Esophagus (tissue), 2 donors: ENCODE measurements around the gene SLC35F4. TPM values are rescaled to one million over a fixed set of nuclear protein-coding genes. Genes with fewer than 3 reads are reported as not detected.

ENCODE experiments used
- H3K27ac ChIP-seq, 2 donors: one replicate each; pipeline ENCODE4 v1.5.1; 2013; ENCODE audit warnings: low read depth in 2 of 2, mild to moderate bottlenecking in 2 of 2, inconsistent platforms in 1 of 2, low read length in 1 of 2, moderate library complexity in 1 of 2
- H3K27me3 ChIP-seq, 2 donors: one replicate each; pipeline ENCODE4 v1.6.1; 2013; ENCODE audit warnings: low read length in 2 of 2, control low read depth in 1 of 2, mild to moderate bottlenecking in 1 of 2; ENCODE audit not compliant: insufficient read depth in 2 of 2, control insufficient read depth in 1 of 2
- H3K36me3 ChIP-seq, 2 donors: one replicate each; pipeline ENCODE4 v1.6.1; 2013; ENCODE audit warnings: low read length in 1 of 2; ENCODE audit not compliant: control insufficient read depth in 2 of 2, insufficient read depth in 2 of 2
- H3K4me1 ChIP-seq, 2 donors: one replicate each; pipeline ENCODE4 v1.6.1; 2013; ENCODE audit warnings: low read length in 1 of 2; ENCODE audit not compliant: control insufficient read depth in 2 of 2, insufficient read depth in 2 of 2
- H3K4me3 ChIP-seq, 2 donors: one replicate each; pipeline ENCODE4 v1.5.1; 2013; ENCODE audit warnings: low read length in 2 of 2, mild to moderate bottlenecking in 2 of 2, low read depth in 1 of 2, moderate library complexity in 1 of 2
- H3K9me3 ChIP-seq, 2 donors: one replicate each; pipeline ENCODE4 v1.6.1; 2013; ENCODE audit warnings: mild to moderate bottlenecking in 2 of 2, low read depth in 1 of 2, low read length in 1 of 2, moderate library complexity in 1 of 2; ENCODE audit not compliant: control insufficient read depth in 2 of 2, insufficient read depth in 1 of 2
- WGBS, 2 donors: extraction: QIAGEN DNeasy Blood & Tissue Kit; methylation state at CpG; one replicate each; pipeline ENCODE4 v1.1.7; 2013; 5-methylcytosine and 5-hydroxymethylcytosine counted together
- polyA plus RNA-seq, 2 donors: library from polyadenylated mRNA; stranded (reverse); fragments of 200-250 nt; gene quantifications; one replicate each; pipeline ENCODE4 v1.2.3, GENCODE V29; 2013
- donor health status: healthy with polysubstance abuse.
- donor health status: Bipolar disorder and iron deficiency.

Gene SLC35F4
- polyA plus RNA-seq, 2 donors = not detected

DNA sequence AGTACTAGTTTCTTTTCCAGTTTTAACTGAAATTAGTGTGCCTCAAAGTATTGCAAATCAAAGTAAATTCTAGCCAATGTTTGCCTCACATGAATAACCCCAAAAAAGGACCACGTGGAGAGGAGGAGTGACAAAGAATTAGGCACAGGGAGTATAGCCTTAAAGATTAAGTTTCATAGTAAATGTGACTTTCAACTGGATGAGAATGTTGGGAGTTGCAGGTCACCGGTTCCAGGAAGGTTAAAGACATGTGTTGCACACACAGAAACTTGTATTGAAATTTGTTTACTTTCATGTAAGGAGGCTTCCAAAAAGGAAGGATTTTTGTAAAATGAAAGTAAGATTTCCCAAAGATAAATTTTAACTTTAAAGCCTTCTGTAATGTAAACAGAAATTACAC, 283.1 kb downstream of the SLC35F4 start:
- H3K27me3 ChIP-seq = no peaks in the 10 kb centered on the region
- 53% methylated on average over 2 of the region's 2 CpGs for WGBS, 2 donors
- H3K27ac ChIP-seq = no peak overlapping the region
- no peaks in the 10 kb centered on the region for H3K4me1 ChIP-seq
- H3K9me3 ChIP-seq = no peaks in the 10 kb centered on the region
- H3K4me3 ChIP-seq = no peak overlapping the region
- H3K36me3 ChIP-seq = no peaks in the 10 kb centered on the region

DNA sequence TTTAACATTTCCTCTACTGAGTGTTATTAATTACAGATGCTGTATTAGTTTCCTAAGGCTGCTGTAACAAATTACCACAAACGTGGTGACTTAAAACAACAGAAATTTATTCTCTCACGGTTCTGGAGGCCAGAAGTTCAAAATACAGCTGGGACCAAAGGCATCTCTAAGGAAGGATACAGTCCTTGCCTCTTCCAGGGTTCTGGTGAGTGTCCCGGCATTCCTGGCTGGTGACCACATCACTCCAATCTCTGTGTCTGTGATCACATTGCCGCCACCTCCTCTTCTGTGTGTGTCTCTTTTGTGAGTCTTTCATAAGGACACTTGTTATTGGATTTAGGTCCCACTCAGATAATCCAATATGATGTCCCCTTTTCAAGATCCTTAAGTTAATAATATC, 287.1 kb downstream of the SLC35F4 start:
- WGBS, 2 donors = 62 to 68% methylated on average over 4 of the region's 4 CpGs
- H3K9me3 ChIP-seq = no peaks in the 10 kb centered on the region
- H3K27me3 ChIP-seq = no peaks in the 10 kb centered on the region
- no peaks in the 10 kb centered on the region for H3K4me1 ChIP-seq
- no peak overlapping the region for H3K27ac ChIP-seq
- H3K4me3 ChIP-seq = no peak overlapping the region
- H3K36me3 ChIP-seq = no peaks in the 10 kb centered on the region

DNA sequence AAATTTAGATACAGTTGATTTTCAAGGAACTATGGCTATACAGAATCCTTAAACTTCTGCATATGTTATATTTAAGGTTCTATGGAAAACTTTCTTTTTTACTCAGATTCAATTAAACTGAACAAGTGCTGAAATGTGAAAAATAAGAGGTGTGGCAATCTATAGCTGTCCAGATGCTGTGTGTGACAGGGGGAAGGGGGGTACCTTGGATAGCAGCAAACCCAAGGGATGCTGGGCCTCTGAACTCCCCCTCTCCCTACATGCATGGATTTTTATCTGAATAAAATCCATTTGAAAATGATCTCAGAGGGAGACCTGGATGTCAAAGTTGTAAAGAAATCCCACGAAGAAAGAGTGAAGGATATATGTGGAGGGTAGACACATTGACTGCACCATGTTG, 289.4 kb downstream of the SLC35F4 start:
- 71 to 74% methylated on average over 1 of the region's 1 CpG for WGBS, 2 donors
- Histone ChIP-seq H3K4me1 (no peaks in the 10 kb centered on the region), H3K9me3 (no peaks in the 10 kb centered on the region), H3K27me3 (no peaks in the 10 kb centered on the region), H3K4me3 (no peak overlapping the region), H3K27ac (no peak overlapping the region), H3K36me3 (no peaks in the 10 kb centered on the region)

DNA sequence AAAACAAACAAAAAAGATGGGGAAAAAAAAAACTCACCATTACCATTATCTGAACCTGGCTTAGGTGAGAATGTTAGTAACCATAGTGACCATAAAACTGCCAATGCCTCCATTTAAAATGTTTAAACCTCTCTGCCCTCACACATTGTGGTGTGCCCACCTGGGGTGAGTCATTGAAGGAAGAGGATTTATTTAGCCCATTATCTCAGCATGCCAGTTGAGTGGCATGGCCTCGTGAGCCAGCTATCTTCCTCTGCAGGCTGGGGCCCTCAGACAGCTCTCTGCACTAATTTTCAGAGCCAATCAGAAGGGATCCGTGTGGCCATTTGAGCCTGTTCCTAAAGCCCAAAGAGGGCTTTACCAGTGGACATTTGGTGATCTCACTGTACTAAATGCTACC, 290.4 kb downstream of the SLC35F4 start:
- no peaks in the 10 kb centered on the region for H3K4me1 ChIP-seq
- no peaks in the 10 kb centered on the region for H3K9me3 ChIP-seq
- H3K27ac ChIP-seq = no peak overlapping the region
- WGBS, 2 donors = 66 to 78% methylated on average over 2 of the region's 2 CpGs
- H3K36me3 ChIP-seq = no peaks in the 10 kb centered on the region
- H3K4me3 ChIP-seq = no peak overlapping the region
- H3K27me3 ChIP-seq = no peaks in the 10 kb centered on the region

DNA sequence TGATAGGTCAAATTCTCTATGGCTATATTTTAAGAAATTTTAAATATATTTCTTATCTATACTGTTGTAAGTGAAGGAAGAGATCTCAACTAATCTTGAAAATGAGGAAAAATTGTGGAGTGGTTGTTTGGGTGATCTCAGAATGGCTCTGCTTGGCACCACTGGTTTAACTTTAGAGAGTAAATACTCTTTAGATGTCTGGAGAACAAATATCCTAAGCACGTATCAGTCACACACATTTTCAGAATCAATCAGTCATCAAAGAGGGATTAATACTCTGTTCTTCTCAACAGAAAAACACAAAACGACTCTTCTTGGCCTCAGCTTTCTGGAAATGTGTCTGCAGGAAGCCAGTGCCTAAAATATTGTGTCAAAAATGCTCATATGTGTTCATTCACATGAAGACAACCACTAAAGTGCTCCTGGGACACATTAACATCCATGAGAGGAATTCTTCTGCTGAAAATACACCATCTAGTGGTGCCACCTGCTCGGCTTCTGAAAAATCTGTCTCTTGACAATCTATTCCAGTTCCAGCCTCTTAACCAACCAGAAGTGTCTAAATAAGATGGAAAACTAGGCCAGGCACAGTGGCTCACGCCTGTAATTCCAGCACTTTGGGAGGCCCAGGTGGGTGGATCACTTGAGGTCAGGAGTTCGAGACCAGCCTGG, 291.1 kb downstream of the SLC35F4 start:
- Histone ChIP-seq H3K9me3 (no peaks in the 10 kb centered on the region), H3K4me1 (no peaks in the 10 kb centered on the region), H3K4me3 (no peak overlapping the region), H3K36me3 (no peaks in the 10 kb centered on the region), H3K27me3 (no peaks in the 10 kb centered on the region), H3K27ac (no peak overlapping the region)
- WGBS, 2 donors = 61 to 72% methylated on average over 5 of the region's 5 CpGs

DNA sequence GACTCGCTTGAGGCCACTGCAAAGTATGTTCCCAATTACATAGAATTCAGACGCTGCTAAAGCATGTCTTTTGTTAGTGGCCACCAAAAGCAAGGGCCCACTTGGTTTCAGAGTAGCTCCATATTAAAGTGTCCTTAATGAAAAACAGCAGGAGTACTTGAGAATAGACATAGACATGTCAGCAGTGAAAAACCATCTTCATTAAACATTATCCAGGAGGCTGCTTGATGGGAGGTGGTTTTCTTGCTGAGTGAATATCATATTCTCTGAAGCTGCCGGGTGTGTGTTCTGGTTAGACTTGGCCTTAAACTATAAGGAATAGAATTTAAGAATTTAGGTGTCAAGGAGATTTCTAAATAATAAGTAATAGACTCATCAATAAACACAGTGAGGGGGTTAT, 292.7 kb downstream of the SLC35F4 start:
- H3K36me3 ChIP-seq = no peaks in the 10 kb centered on the region
- H3K27me3 ChIP-seq = no peaks in the 10 kb centered on the region
- H3K4me1 ChIP-seq = no peaks in the 10 kb centered on the region
- H3K4me3 ChIP-seq = no peak overlapping the region
- no peaks in the 10 kb centered on the region for H3K9me3 ChIP-seq
- no peak overlapping the region for H3K27ac ChIP-seq
- WGBS, 2 donors = 88 to 89% methylated on average over 3 of the region's 3 CpGs

DNA sequence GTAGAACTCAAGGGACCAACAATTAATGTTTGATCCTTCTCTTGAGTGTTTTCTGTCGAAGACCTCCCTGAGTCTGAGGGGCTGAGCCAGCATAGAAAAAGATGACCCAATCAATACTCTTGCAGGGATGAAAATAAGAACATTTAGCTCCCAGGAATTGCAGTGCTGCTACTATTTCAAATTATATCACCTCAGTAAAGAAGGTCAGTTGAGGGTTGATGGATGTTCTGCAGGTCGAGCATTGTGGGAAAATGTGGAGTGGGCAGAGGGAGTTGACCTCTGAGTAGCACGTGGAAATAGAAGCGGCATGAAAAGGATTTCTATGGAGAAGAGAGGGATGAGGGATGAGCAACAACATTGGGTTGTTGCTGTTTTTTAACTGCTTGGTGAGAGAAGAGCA, 297.3 kb downstream of the SLC35F4 start:
- 81 to 82% methylated on average over 4 of the region's 4 CpGs for WGBS, 2 donors
- Histone ChIP-seq H3K36me3 (no peaks in the 10 kb centered on the region), H3K27ac (no peak overlapping the region), H3K27me3 (no peaks in the 10 kb centered on the region), H3K9me3 (no peaks in the 10 kb centered on the region), H3K4me1 (no peaks in the 10 kb centered on the region), H3K4me3 (no peak overlapping the region)

DNA sequence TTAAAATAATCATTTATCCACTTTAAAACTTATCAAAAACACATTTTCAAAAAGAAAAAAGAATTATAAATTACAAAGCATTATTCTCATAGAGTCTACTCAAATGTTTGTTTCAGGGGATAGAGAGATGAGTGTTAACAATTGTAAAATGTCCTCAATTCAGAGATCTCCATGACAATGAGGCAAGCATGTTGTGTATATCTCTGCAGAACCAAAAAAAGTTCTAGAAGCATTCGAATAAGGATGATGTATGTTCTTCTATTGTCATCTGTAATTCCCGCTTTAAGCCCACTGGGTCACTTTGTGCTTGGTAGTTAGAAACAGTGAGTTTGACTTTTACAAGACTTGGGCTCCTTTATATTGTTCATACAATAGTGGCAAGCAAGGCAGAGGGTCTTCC, 298.7 kb downstream of the SLC35F4 start:
- Histone ChIP-seq H3K36me3 (no peaks in the 10 kb centered on the region), H3K4me3 (no peak overlapping the region), H3K27me3 (no peaks in the 10 kb centered on the region), H3K4me1 (no peaks in the 10 kb centered on the region), H3K9me3 (no peaks in the 10 kb centered on the region), H3K27ac (no peak overlapping the region)
- WGBS, 2 donors = 88 to 89% methylated on average over 2 of the region's 2 CpGs

DNA sequence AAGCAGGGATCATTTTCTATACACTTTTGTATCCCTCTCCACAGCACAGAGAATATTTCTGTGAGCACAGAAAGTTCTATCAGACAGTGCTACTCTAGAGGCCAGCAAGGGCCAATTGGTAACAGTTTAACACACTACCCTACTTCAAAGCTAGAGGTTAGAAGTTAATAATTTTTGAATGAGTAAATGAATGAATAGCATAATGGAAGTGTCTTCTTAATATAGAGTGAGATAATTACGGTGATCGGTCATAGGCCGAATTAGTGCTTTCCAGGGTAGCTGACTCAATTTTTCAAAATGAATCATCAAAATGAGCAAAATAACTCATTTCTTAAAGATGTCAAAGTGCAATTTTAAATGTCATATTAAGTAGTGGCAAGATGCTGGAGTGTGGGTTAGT, 305.2 kb downstream of the SLC35F4 start:
- no peaks in the 10 kb centered on the region for H3K36me3 ChIP-seq
- H3K4me3 ChIP-seq = no peak overlapping the region
- no peak overlapping the region for H3K27ac ChIP-seq
- no peaks in the 10 kb centered on the region for H3K4me1 ChIP-seq
- no peaks in the 10 kb centered on the region for H3K27me3 ChIP-seq
- 83 to 85% methylated on average over 3 of the region's 3 CpGs for WGBS, 2 donors
- H3K9me3 ChIP-seq = no peaks in the 10 kb centered on the region

DNA sequence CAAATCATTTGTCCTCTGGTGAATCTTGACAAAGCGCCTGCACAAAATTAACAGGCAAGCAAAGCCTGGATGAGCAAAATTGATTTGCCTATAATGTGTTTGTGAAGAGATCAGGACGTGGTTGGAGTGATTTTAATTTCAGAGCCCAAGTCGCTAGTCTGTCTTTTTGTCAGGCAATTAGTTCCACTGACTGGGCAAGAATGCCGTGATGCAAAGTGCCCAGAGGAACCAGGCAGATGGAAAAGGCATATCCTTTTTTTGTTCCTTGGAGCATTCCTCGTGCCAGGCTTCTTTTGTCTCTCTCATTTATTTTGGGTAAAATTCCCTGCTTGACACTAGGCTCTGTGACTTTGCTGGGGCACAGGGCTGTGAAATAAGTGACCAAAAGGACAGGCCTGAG, 306.3 kb downstream of the SLC35F4 start:
- no peaks in the 10 kb centered on the region for H3K4me1 ChIP-seq
- no peak overlapping the region for H3K27ac ChIP-seq
- WGBS, 2 donors = 64 to 73% methylated on average over 5 of the region's 5 CpGs
- no peaks in the 10 kb centered on the region for H3K27me3 ChIP-seq
- no peak overlapping the region for H3K4me3 ChIP-seq
- peaks cover 0 to 2% of the 10 kb centered on the region in 2 donors for H3K9me3 ChIP-seq
- no peaks in the 10 kb centered on the region for H3K36me3 ChIP-seq
